B cell (primary cell): ENCODE results near the gene AGPAT1. TPM values are rescaled to one million over a fixed set of nuclear protein-coding genes. Genes with fewer than 3 reads are reported as not detected.
A peak's percentile ranks its signal among the peaks of the same experiment; 100 is the strongest.

ENCODE experiments used
- ATAC-seq: fragments of 200-7000 bp; cut with Tn5 transposase; one replicate; pipeline ENCODE4 v1.10.0; 2021; ENCODE audit warnings: low read depth, mild to moderate bottlenecking, moderate number of reproducible peaks, moderate library complexity
- CTCF ChIA-PET: fragments of 350-600 bp; sonication (Branson Sonifier 250); formaldehyde crosslinking; loops from one replicate; lab custom pipeline; 2021; ENCODE audit warnings: antibody characterized with exemption, inconsistent platforms; lab: Charles Lee
- POLR2A ChIA-PET: fragments of 350-600 bp; sonication (Branson Sonifier 250); formaldehyde crosslinking; loops from one replicate; lab custom pipeline; 2021; ENCODE audit warnings: antibody characterized with exemption; lab: Charles Lee
- DNase-seq: peaks from one replicate; pipeline ENCODE4 v3.0.0; 2013
- H2AFZ ChIP-seq: 2 replicates; pipeline ENCODE4 v1.6.1; 2012; ENCODE audit warnings: mild to moderate bottlenecking, low read depth, low read length; ENCODE audit not compliant: insufficient read depth, poor library complexity, severe bottlenecking
- H3K27ac ChIP-seq, 2 donors: 1 replicate in 1 of 2; 2 replicates in 1 of 2; pipeline ENCODE4 v1.5.1; 2012 to 2013; ENCODE audit warnings: low read length in 2 of 2, mild to moderate bottlenecking in 2 of 2, moderate library complexity in 1 of 2
- H3K27me3 ChIP-seq, 4 experiments: fragments of 200-600 bp in 1 of 4; sonication (generic) in 1 of 4; replicated peaks in 1 of 4; 1 replicate in 2 of 4; 2 replicates in 2 of 4; pipeline versions ENCODE4 v1.6.1 to v1.7.0; 2013 to 2016; ENCODE audit warnings: low read length in 3 of 4, mild to moderate bottlenecking in 2 of 4, mixed read lengths in 1 of 4, moderate library complexity in 1 of 4; ENCODE audit not compliant: insufficient read depth in 4 of 4, control insufficient read depth in 3 of 4; ENCODE audit errors: control extremely low read depth in 1 of 4
- H3K36me3 ChIP-seq, 2 experiments: replicated peaks in 1 of 2; 1 replicate in 1 of 2; 2 replicates in 1 of 2; pipeline versions ENCODE4 v1.6.1 to v1.7.1; 2013; ENCODE audit warnings: low read length in 1 of 2; ENCODE audit not compliant: insufficient read depth in 2 of 2, control insufficient read depth in 1 of 2; ENCODE audit errors: control extremely low read depth in 1 of 2, extremely low read depth in 1 of 2
- H3K4me1 ChIP-seq, 2 donors: fragments of 200-600 bp in 1 of 2; sonication (generic) in 1 of 2; 1 replicate in 1 of 2; 2 replicates in 1 of 2; pipeline versions ENCODE4 v1.5.1 to v1.6.1; 2013 to 2017; ENCODE audit warnings: low read length in 2 of 2; ENCODE audit not compliant: control insufficient read depth in 2 of 2, insufficient read depth in 2 of 2
- H3K4me2 ChIP-seq: replicated peaks from 2 replicates; pipeline ENCODE3; 2012; ENCODE audit warnings: mild to moderate bottlenecking, low read depth, low read length; ENCODE audit not compliant: poor library complexity, severe bottlenecking
- H3K4me3 ChIP-seq, 5 experiments: fragments of 200-600 bp in 1 of 5; sonication (generic) in 1 of 5; 1 replicate in 3 of 5; 2 replicates in 2 of 5; pipeline versions ENCODE4 v1.5.1 to v1.7.0; 2011 to 2016; ENCODE audit warnings: low read length in 4 of 5, mild to moderate bottlenecking in 4 of 5, low read depth in 2 of 5, control low read depth in 1 of 5, moderate library complexity in 1 of 5; ENCODE audit not compliant: insufficient read depth in 1 of 5; ENCODE audit errors: control extremely low read depth in 1 of 5, extremely low read depth in 1 of 5
- H3K79me2 ChIP-seq: fragments of 200-600 bp; sonication (generic); one replicate; pipeline ENCODE4 v1.6.0; 2016; ENCODE audit warnings: low read length; ENCODE audit not compliant: control insufficient read depth, insufficient read depth
- H3K9ac ChIP-seq: fragments of 200-600 bp; sonication (generic); 2 replicates; pipeline ENCODE4 v1.6.1; 2017; ENCODE audit warnings: mild to moderate bottlenecking, low read length, moderate library complexity
- H3K9me3 ChIP-seq, 3 donors: one replicate each; pipeline versions ENCODE4 v1.6.1 to v1.7.1; 2013; ENCODE audit warnings: low read length in 2 of 3; ENCODE audit not compliant: control insufficient read depth in 2 of 3, insufficient read depth in 1 of 3; ENCODE audit errors: control extremely low read depth in 1 of 3
- H4K20me1 ChIP-seq: 2 replicates; pipeline ENCODE4 v1.6.0; 2012; ENCODE audit warnings: mild to moderate bottlenecking, low read length; ENCODE audit not compliant: insufficient read depth, control insufficient read depth, poor library complexity, severe bottlenecking
- H3K27ac Mint-ChIP-seq: one replicate; pipeline ENCODE4 v1.8.0; 2021; ENCODE audit warnings: mixed read lengths
- H3K27me3 Mint-ChIP-seq: one replicate; pipeline ENCODE4 v1.8.0; 2021; ENCODE audit warnings: mixed read lengths
- H3K4me1 Mint-ChIP-seq: one replicate; pipeline ENCODE4 v1.8.0; 2021; ENCODE audit warnings: mixed read lengths
- H3K4me3 Mint-ChIP-seq: one replicate; pipeline ENCODE4 v1.8.0; 2021; ENCODE audit warnings: mixed read lengths
- H3K9me3 Mint-ChIP-seq: one replicate; pipeline ENCODE4 v1.8.0; 2022; ENCODE audit warnings: mixed read lengths; ENCODE audit not compliant: insufficient read depth
- EZH2 ChIP-seq: IDR thresholded peaks from 2 replicates; pipeline ENCODE4 v1.6.1; 2012; ENCODE audit warnings: borderline replicate concordance, low read depth, mild to moderate bottlenecking, moderate library complexity, low read length; ENCODE audit not compliant: insufficient read depth, poor library complexity, severe bottlenecking
- WGBS: methylation state at CpG from one replicate; pipeline ENCODE4 v1.1.5; 2013; ENCODE audit warnings: missing lambda C conversion rate; ENCODE audit not compliant: insufficient coverage; 5-methylcytosine and 5-hydroxymethylcytosine counted together
- intact Hi-C: fragments of 100-400 bp; cut with micrococcal nuclease; formaldehyde crosslinking; loops from one replicate; pipeline ENCODE4 v1.10.0; 2022
- polyA plus RNA-seq: library from polyadenylated mRNA; depleted of rRNA; stranded (reverse); fragments of >200 nt; gene quantifications from 2 replicates; pipeline ENCODE4 v1.2.3, GENCODE V29; 2012
- total RNA-seq, 2 donors: library from RNA; stranded (reverse); fragments of 120-200 nt in 1 of 2; gene quantifications; 1 replicate in 1 of 2; 2 replicates in 1 of 2; pipeline versions ENCODE4 v1.2.3 to v1.2.4, GENCODE V29; 2013 to 2022
- TF ChIP-seq, protein P1 (sequence below): fragments of 200-600 bp; IDR thresholded peaks from one replicate; pipeline ENCODE4 v1.8.0; 2022; ENCODE audit warnings: antibody characterized with exemption, mild to moderate bottlenecking

Gene AGPAT1
- total and polyA plus RNA-seq, 2 donors (not counting 1 experiment from before 2014, with no cell fraction given): 29.8 to 37.1 TPM

- H3K4me1 Mint-ChIP-seq: peaks cover 39% of the 10 kb centered on the region
- no peaks in the 10 kb centered on the region for H3K9me3 Mint-ChIP-seq
- CTCF ChIA-PET: interaction anchor here (0.7 to 1.5 kb wide), 6 partner anchors 54 to 1573 kb away, joined by 3 to 5 read pairs (median 3); partner anchors contain the start of gene ATF6B
- WGBS: 100% methylated on average over 2 of the region's 3 CpGs
- Histone ChIP-seq H3K79me2 (no peaks in the 10 kb centered on the region), H3K36me3 (no peaks in the 10 kb centered on the region), H3K9me3 (no peaks in the 10 kb centered on the region), H3K27me3 (peaks cover 0 to 2% (median under 1%) of the 10 kb centered on the region in 4 experiments), H3K4me3 (no peak overlapping the region), H2AFZ (no peak overlapping the region), H4K20me1 (no peaks in the 10 kb centered on the region), H3K4me2 (no peak overlapping the region), H3K9ac (no peak overlapping the region), H3K27ac (peak overlapping the region in 1 of 2 donors; percentile 24), H3K4me1 (peaks cover 26 to 33% of the 10 kb centered on the region in 2 donors)
- TF ChIP-seq EZH2: no peak
- TF ChIP-seq, protein P1, sequence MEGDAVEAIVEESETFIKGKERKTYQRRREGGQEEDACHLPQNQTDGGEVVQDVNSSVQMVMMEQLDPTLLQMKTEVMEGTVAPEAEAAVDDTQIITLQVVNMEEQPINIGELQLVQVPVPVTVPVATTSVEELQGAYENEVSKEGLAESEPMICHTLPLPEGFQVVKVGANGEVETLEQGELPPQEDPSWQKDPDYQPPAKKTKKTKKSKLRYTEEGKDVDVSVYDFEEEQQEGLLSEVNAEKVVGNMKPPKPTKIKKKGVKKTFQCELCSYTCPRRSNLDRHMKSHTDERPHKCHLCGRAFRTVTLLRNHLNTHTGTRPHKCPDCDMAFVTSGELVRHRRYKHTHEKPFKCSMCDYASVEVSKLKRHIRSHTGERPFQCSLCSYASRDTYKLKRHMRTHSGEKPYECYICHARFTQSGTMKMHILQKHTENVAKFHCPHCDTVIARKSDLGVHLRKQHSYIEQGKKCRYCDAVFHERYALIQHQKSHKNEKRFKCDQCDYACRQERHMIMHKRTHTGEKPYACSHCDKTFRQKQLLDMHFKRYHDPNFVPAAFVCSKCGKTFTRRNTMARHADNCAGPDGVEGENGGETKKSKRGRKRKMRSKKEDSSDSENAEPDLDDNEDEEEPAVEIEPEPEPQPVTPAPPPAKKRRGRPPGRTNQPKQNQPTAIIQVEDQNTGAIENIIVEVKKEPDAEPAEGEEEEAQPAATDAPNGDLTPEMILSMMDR: no peak
- H3K27me3 Mint-ChIP-seq: no peaks in the 10 kb centered on the region
- intact Hi-C loops: loop anchor here (5.0 to 10.0 kb wide), 8 partner anchors 49 to 774 kb away; partner anchors contain the start of genes BAG6, CLIC1, CSNK2B and EHMT2
- ATAC-seq (no peak), DNase-seq (no peak)
- no peak overlapping the region for H3K27ac Mint-ChIP-seq
- H3K4me3 Mint-ChIP-seq: no peak overlapping the region
- POLR2A ChIA-PET: no interaction called here
Observed at GRCh38 chr6:32198345-32198696, 22.4 kb upstream of the AGPAT1 start.
